SHP77 treated with DMSO at 0.1 percent for 48 hours (cell line): ENCODE results near the gene GDF9.

Experiments used
- DNase-seq: peaks from one replicate; lab custom pipeline; 2025; lab: John Stamatoyannopoulos, UW

Gene GDF9

GRCh38 chr5:132817011-132817410, 49.3 kb downstream of the GDF9 start:
- DNase-seq: no peak

GRCh38 chr5:132816554-132816953, 49.7 kb downstream of the GDF9 start:
- DNase-seq: no peak

GRCh38 chr5:132816083-132816482, 50.2 kb downstream of the GDF9 start:
- DNase-seq: no peak

GRCh38 chr5:132815454-132815853, 50.8 kb downstream of the GDF9 start:
- DNase-seq: no peak

GRCh38 chr5:132814503-132815294, 51.6 kb downstream of the GDF9 start:
- DNase-seq: no peak

- DNase-seq: no peak
Observed at GRCh38 chr5:132813599-132814502, 52.4 kb downstream of the GDF9 start.

- DNase-seq: no peak
Observed at GRCh38 chr5:132812781-132813598, 53.3 kb downstream of the GDF9 start, which contains the start of gene SOWAHA. SOWAHA (plus strand) TSS chr5:132813302; CDS start chr5:132813622, 320 bp downstream.

GRCh38 chr5:132812123-132812765, 54.0 kb downstream of the GDF9 start:
- no peak for DNase-seq
